ENCODE results near the gene PRPF31.

Gene PRPF31

GRCh38 chr19:54124393-54124792 is 8.8 kb downstream of the PRPF31 start:
- TF ChIP-seq POLR2AphosphoS5 (IDR thresholded peaks at IDR 0.05; ENCODE audit: low read depth, low read length) (no peak), FOXP2 (optimal IDR thresholded peaks at IDR 0.05; ENCODE audit: borderline replicate concordance, extremely low read depth, extremely low read length, insufficient read depth) (no peak), TAF1 (IDR thresholded peaks at IDR 0.05; ENCODE audit: borderline replicate concordance, insufficient read depth, low read length) (no peak), REST (IDR thresholded peaks at IDR 0.05; ENCODE audit: insufficient read depth in 1 of 2, low read depth in 2 of 2, low read length in 2 of 2) (no peak), SIN3A (IDR thresholded peaks at IDR 0.05; ENCODE audit: borderline replicate concordance, insufficient read depth, low read length) (no peak)

- TF ChIP-seq POLR2AphosphoS5 (IDR thresholded peaks at IDR 0.05; ENCODE audit: low read depth, low read length) = no peak
- no peak for TF ChIP-seq TAF1 (IDR thresholded peaks at IDR 0.05; ENCODE audit: borderline replicate concordance, insufficient read depth, low read length)
- no peak for TF ChIP-seq FOXP2 (optimal IDR thresholded peaks at IDR 0.05; ENCODE audit: borderline replicate concordance, extremely low read depth, extremely low read length, insufficient read depth)
- TF ChIP-seq SIN3A (IDR thresholded peaks at IDR 0.05; ENCODE audit: borderline replicate concordance, insufficient read depth, low read length) = no peak
- no peak for TF ChIP-seq REST (IDR thresholded peaks at IDR 0.05; ENCODE audit: insufficient read depth in 1 of 2, low read depth in 2 of 2, low read length in 2 of 2)
These were observed 10.2 kb downstream of the PRPF31 start for GRCh38 chr19:54125713-54126112.

- TF ChIP-seq TAF1 (IDR thresholded peaks at IDR 0.05; ENCODE audit: borderline replicate concordance, insufficient read depth, low read length) (no peak), POLR2AphosphoS5 (IDR thresholded peaks at IDR 0.05; ENCODE audit: low read depth, low read length) (no peak), REST (IDR thresholded peaks at IDR 0.05; ENCODE audit: insufficient read depth in 1 of 2, low read depth in 2 of 2, low read length in 2 of 2) (no peak), SIN3A (IDR thresholded peaks at IDR 0.05; ENCODE audit: borderline replicate concordance, insufficient read depth, low read length) (no peak), FOXP2 (optimal IDR thresholded peaks at IDR 0.05; ENCODE audit: borderline replicate concordance, extremely low read depth, extremely low read length, insufficient read depth) (no peak)
These were observed 12.3 kb downstream of the PRPF31 start for GRCh38 chr19:54127688-54128440.

GRCh38 chr19:54128441-54128725 is 12.8 kb downstream of the PRPF31 start:
- TF ChIP-seq REST (IDR thresholded peaks at IDR 0.05; ENCODE audit: insufficient read depth in 1 of 2, low read depth in 2 of 2, low read length in 2 of 2) = no peak
- no peak for TF ChIP-seq SIN3A (IDR thresholded peaks at IDR 0.05; ENCODE audit: borderline replicate concordance, insufficient read depth, low read length)
- no peak for TF ChIP-seq FOXP2 (optimal IDR thresholded peaks at IDR 0.05; ENCODE audit: borderline replicate concordance, extremely low read depth, extremely low read length, insufficient read depth)
- TF ChIP-seq POLR2AphosphoS5 (IDR thresholded peaks at IDR 0.05; ENCODE audit: low read depth, low read length) = no peak
- TF ChIP-seq TAF1 (IDR thresholded peaks at IDR 0.05; ENCODE audit: borderline replicate concordance, insufficient read depth, low read length) = no peak

All from PFSK-1 (cell line).